Measurements from ENCODE around the gene CNTNAP2.
"Not testable (repeated sequence)": the region's sequence is repeated elsewhere in the genome, so short reads cannot be mapped to it uniquely, and the experiment has no call there.

CNTNAP2 gene

DNA sequence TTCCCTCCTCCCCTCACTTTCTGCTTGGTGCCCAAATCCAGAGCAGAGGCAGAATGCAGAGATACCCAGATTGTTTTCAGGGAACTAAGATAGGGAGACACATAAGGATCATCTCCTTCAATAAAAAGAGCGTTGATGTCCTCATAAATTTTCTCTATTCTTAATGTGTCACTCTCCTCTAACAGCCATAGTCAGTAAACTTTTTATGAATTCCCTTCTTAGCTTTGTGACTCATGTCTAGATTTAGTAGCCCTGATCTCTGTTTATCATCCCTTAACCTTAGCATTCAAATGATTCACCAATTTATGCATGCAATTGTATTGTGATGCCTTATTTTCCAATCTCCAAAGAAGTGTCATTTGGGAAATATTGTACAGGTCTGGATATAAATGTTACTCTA is 1478.4 kb downstream of the CNTNAP2 start:
- Histone ChIP-seq H2AFZ (ENCODE audit: insufficient read depth, low read length, poor library complexity) (no peak overlapping the region), H3K79me1 (ENCODE audit: low read length) (no peaks in the 10 kb centered on the region), H2BK120ac (ENCODE audit: insufficient read depth, low read length, poor library complexity) (no peak overlapping the region), H4K91ac (ENCODE audit: low read depth, low read length) (no peak overlapping the region), H4K8ac (ENCODE audit: low read depth, low read length) (no peak overlapping the region), H3K4me3 (ENCODE audit: low read depth, low read length) (no peak overlapping the region), H2BK5ac (ENCODE audit: low read depth, low read length, poor library complexity) (no peak overlapping the region), H3K23ac (ENCODE audit: low read length) (no peak overlapping the region), H3K27me3 (ENCODE audit: insufficient read depth, low read length) (no peaks in the 10 kb centered on the region), H3K4me1 (ENCODE audit: control insufficient read depth in 1 of 2, insufficient read depth in 2 of 2, low read length in 2 of 2) (no peaks in the 10 kb centered on the region), H3K4me2 (ENCODE audit: low read length) (no peak overlapping the region), H3K9me3 (ENCODE audit: insufficient read depth, low read depth, low read length) (no peaks in the 10 kb centered on the region), H3K27ac (ENCODE audit: low read depth, low read length) (no peak overlapping the region), H3K9ac (ENCODE audit: low read length) (no peak overlapping the region), H4K12ac (ENCODE audit: low read depth, low read length) (no peak overlapping the region), H3K18ac (ENCODE audit: low read length) (no peak overlapping the region), H3K4ac (ENCODE audit: low read depth, low read length) (no peak overlapping the region), H2BK12ac (ENCODE audit: low read length) (no peak overlapping the region), H3K14ac (ENCODE audit: low read length) (no peak overlapping the region), H3K36me3 (ENCODE audit: control insufficient read depth in 1 of 2, insufficient read depth in 2 of 2, low read length in 2 of 2) (no peaks in the 10 kb centered on the region), H3K79me2 (ENCODE audit: control insufficient read depth, insufficient read depth, low read length, poor library complexity) (no peaks in the 10 kb centered on the region), H2AK5ac (ENCODE audit: low read length) (no peak overlapping the region)
- no CpG with 5 or more reads among the region's 1 CpG for WGBS (ENCODE audit: extremely low coverage, insufficient coverage, insufficient read length)
- DNase-seq: no peak

DNA sequence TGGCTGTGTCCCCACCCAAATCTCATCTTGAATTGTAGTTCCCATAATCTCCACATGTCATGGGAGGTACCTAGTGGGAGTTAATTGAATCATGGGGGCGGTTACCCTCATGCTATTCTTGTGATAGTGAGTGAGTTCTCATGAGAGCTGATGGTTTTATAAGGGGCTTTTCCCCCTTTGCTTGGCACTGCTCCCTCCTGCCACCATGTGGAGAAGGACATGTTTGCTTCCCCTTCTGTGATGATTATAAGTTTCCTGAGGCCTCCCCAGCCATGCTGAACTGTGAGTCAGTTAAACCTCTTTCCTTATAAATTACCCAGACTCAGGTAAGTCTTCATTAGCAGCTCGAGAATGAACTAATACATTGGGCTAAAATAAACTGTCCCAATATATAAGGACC is 1482.1 kb downstream of the CNTNAP2 start:
- not testable (repeated sequence) for H3K23ac ChIP-seq (ENCODE audit: low read length); H3K4me2 ChIP-seq (ENCODE audit: low read length); H3K4me1 ChIP-seq (ENCODE audit: control insufficient read depth in 1 of 2, insufficient read depth in 2 of 2, low read length in 2 of 2); DNase-seq; H3K4ac ChIP-seq (ENCODE audit: low read depth, low read length); H3K9me3 ChIP-seq (ENCODE audit: insufficient read depth, low read depth, low read length); H3K36me3 ChIP-seq (ENCODE audit: control insufficient read depth in 1 of 2, insufficient read depth in 2 of 2, low read length in 2 of 2); H3K4me3 ChIP-seq (ENCODE audit: low read depth, low read length); H2BK120ac ChIP-seq (ENCODE audit: insufficient read depth, low read length, poor library complexity); H3K18ac ChIP-seq (ENCODE audit: low read length); H3K27me3 ChIP-seq (ENCODE audit: insufficient read depth, low read length); H3K27ac ChIP-seq (ENCODE audit: low read depth, low read length); H3K9ac ChIP-seq (ENCODE audit: low read length); H2BK12ac ChIP-seq (ENCODE audit: low read length); H4K12ac ChIP-seq (ENCODE audit: low read depth, low read length); H2BK5ac ChIP-seq (ENCODE audit: low read depth, low read length, poor library complexity); H2AK5ac ChIP-seq (ENCODE audit: low read length); H4K8ac ChIP-seq (ENCODE audit: low read depth, low read length); H3K79me2 ChIP-seq (ENCODE audit: control insufficient read depth, insufficient read depth, low read length, poor library complexity); H3K14ac ChIP-seq (ENCODE audit: low read length); H2AFZ ChIP-seq (ENCODE audit: insufficient read depth, low read length, poor library complexity); H4K91ac ChIP-seq (ENCODE audit: low read depth, low read length); H3K79me1 ChIP-seq (ENCODE audit: low read length)
- WGBS (ENCODE audit: extremely low coverage, insufficient coverage, insufficient read length): no CpG with 5 or more reads among the region's 2 CpGs

- WGBS (ENCODE audit: extremely low coverage, insufficient coverage, insufficient read length): no CpG with 5 or more reads among the region's 4 CpGs
- H2BK120ac ChIP-seq (ENCODE audit: insufficient read depth, low read length, poor library complexity): no peak overlapping the region
- H3K27me3 ChIP-seq (ENCODE audit: insufficient read depth, low read length): no peaks in the 10 kb centered on the region
- H3K79me2 ChIP-seq (ENCODE audit: control insufficient read depth, insufficient read depth, low read length, poor library complexity): no peaks in the 10 kb centered on the region
- no peak overlapping the region for H3K27ac ChIP-seq (ENCODE audit: low read depth, low read length)
- no peak overlapping the region for H3K4me2 ChIP-seq (ENCODE audit: low read length)
- no peak overlapping the region for H3K9ac ChIP-seq (ENCODE audit: low read length)
- no peak overlapping the region for H2BK5ac ChIP-seq (ENCODE audit: low read depth, low read length, poor library complexity)
- no peak overlapping the region for H2AK5ac ChIP-seq (ENCODE audit: low read length)
- no peak overlapping the region for H3K23ac ChIP-seq (ENCODE audit: low read length)
- H3K4ac ChIP-seq (ENCODE audit: low read depth, low read length): no peak overlapping the region
- H3K79me1 ChIP-seq (ENCODE audit: low read length): no peaks in the 10 kb centered on the region
- no peak for DNase-seq
- no peak overlapping the region for H3K4me3 ChIP-seq (ENCODE audit: low read depth, low read length)
- H2BK12ac ChIP-seq (ENCODE audit: low read length): no peak overlapping the region
- H3K36me3 ChIP-seq (ENCODE audit: control insufficient read depth in 1 of 2, insufficient read depth in 2 of 2, low read length in 2 of 2): no peaks in the 10 kb centered on the region
- no peak overlapping the region for H4K91ac ChIP-seq (ENCODE audit: low read depth, low read length)
- no peaks in the 10 kb centered on the region for H3K9me3 ChIP-seq (ENCODE audit: insufficient read depth, low read depth, low read length)
- H3K18ac ChIP-seq (ENCODE audit: low read length): no peak overlapping the region
- H3K14ac ChIP-seq (ENCODE audit: low read length): no peak overlapping the region
- H4K12ac ChIP-seq (ENCODE audit: low read depth, low read length): no peak overlapping the region
- H3K4me1 ChIP-seq (ENCODE audit: control insufficient read depth in 1 of 2, insufficient read depth in 2 of 2, low read length in 2 of 2): no peaks in the 10 kb centered on the region
- no peak overlapping the region for H2AFZ ChIP-seq (ENCODE audit: insufficient read depth, low read length, poor library complexity)
- H4K8ac ChIP-seq (ENCODE audit: low read depth, low read length): no peak overlapping the region
These were observed 1488.7 kb downstream of the CNTNAP2 start for GRCh38 chr7:147605323-147605722.

- no peak overlapping the region for H2BK12ac ChIP-seq (ENCODE audit: low read length)
- H4K12ac ChIP-seq (ENCODE audit: low read depth, low read length): no peak overlapping the region
- H4K91ac ChIP-seq (ENCODE audit: low read depth, low read length): no peak overlapping the region
- DNase-seq: no peak
- H3K79me2 ChIP-seq (ENCODE audit: control insufficient read depth, insufficient read depth, low read length, poor library complexity): no peaks in the 10 kb centered on the region
- no peak overlapping the region for H3K4me3 ChIP-seq (ENCODE audit: low read depth, low read length)
- H3K4me2 ChIP-seq (ENCODE audit: low read length): no peak overlapping the region
- H3K79me1 ChIP-seq (ENCODE audit: low read length): no peaks in the 10 kb centered on the region
- H3K9me3 ChIP-seq (ENCODE audit: insufficient read depth, low read depth, low read length): no peaks in the 10 kb centered on the region
- no peak overlapping the region for H4K8ac ChIP-seq (ENCODE audit: low read depth, low read length)
- H2AFZ ChIP-seq (ENCODE audit: insufficient read depth, low read length, poor library complexity): no peak overlapping the region
- no peak overlapping the region for H3K9ac ChIP-seq (ENCODE audit: low read length)
- H3K27ac ChIP-seq (ENCODE audit: low read depth, low read length): no peak overlapping the region
- no peaks in the 10 kb centered on the region for H3K36me3 ChIP-seq (ENCODE audit: control insufficient read depth in 1 of 2, insufficient read depth in 2 of 2, low read length in 2 of 2)
- H2BK5ac ChIP-seq (ENCODE audit: low read depth, low read length, poor library complexity): no peak overlapping the region
- whole genome bisulfite sequencing (ENCODE audit: extremely low coverage, insufficient coverage, insufficient read length): no CpG with 5 or more reads among the region's 5 CpGs
- no peak overlapping the region for H3K4ac ChIP-seq (ENCODE audit: low read depth, low read length)
- no peak overlapping the region for H3K18ac ChIP-seq (ENCODE audit: low read length)
- no peak overlapping the region for H3K23ac ChIP-seq (ENCODE audit: low read length)
- no peak overlapping the region for H3K14ac ChIP-seq (ENCODE audit: low read length)
- no peaks in the 10 kb centered on the region for H3K27me3 ChIP-seq (ENCODE audit: insufficient read depth, low read length)
- H2AK5ac ChIP-seq (ENCODE audit: low read length): no peak overlapping the region
- H3K4me1 ChIP-seq (ENCODE audit: control insufficient read depth in 1 of 2, insufficient read depth in 2 of 2, low read length in 2 of 2): no peaks in the 10 kb centered on the region
- no peak overlapping the region for H2BK120ac ChIP-seq (ENCODE audit: insufficient read depth, low read length, poor library complexity)
These were observed 1490.7 kb downstream of the CNTNAP2 start for GRCh38 chr7:147607157-147607800.
